A673 (cell line): ENCODE results near the gene UBTD1. TPM values are rescaled to one million over a fixed set of nuclear protein-coding genes. Genes with fewer than 3 reads are reported as not detected.

ENCODE experiments used
- BruUV-seq: library from RNA; stranded (reverse); fragments of 400-500 nt; replicated peaks from 2 replicates; lab custom pipeline; 2021; lab: Mats Ljungman, UMichigan
- CTCF ChIA-PET: fragments of 300-600 bp; sonication (Branson Sonifier 250); formaldehyde crosslinking; loops from one replicate; lab custom pipeline; 2022; ENCODE audit warnings: antibody characterized with exemption; lab: Charles Lee
- POLR2A ChIA-PET: fragments of 300-600 bp; sonication (Branson Sonifier 250); formaldehyde crosslinking; loops from one replicate; lab custom pipeline; 2022; ENCODE audit warnings: antibody characterized with exemption; ENCODE audit not compliant: low non-redundant PET; lab: Charles Lee
- DNase-seq: peaks from one replicate; pipeline ENCODE4 v3.0.0-alpha.2; 2015; ENCODE audit warnings: low spot score
- H3K27ac ChIP-seq: fragments of 200-600 bp; sonication (generic); 2 replicates; pipeline ENCODE4 v1.5.1; 2016; ENCODE audit warnings: mixed run types, low read depth, mild to moderate bottlenecking, mixed read lengths, antibody characterized with exemption, low read length; ENCODE audit not compliant: poor library complexity, severe bottlenecking
- H3K27me3 ChIP-seq: fragments of 200-600 bp; sonication (generic); replicated peaks from 2 replicates; pipeline ENCODE4 v1.6.1; 2017; ENCODE audit warnings: mixed run types, low read depth, mild to moderate bottlenecking, mixed read lengths, antibody characterized with exemption, low read length; ENCODE audit not compliant: insufficient read depth, poor library complexity
- H3K36me3 ChIP-seq: fragments of 200-600 bp; sonication (generic); 2 replicates; pipeline ENCODE4 v1.6.1; 2016; ENCODE audit warnings: mixed run types, mild to moderate bottlenecking, mixed read lengths, antibody characterized with exemption, low read length; ENCODE audit not compliant: insufficient read depth, poor library complexity, severe bottlenecking
- H3K4me1 ChIP-seq: fragments of 200-600 bp; sonication (generic); 2 replicates; pipeline ENCODE4 v1.6.1; 2017; ENCODE audit warnings: mixed run types, mild to moderate bottlenecking, mixed read lengths, antibody characterized with exemption, low read length; ENCODE audit not compliant: insufficient read depth, poor library complexity, severe bottlenecking
- H3K4me3 ChIP-seq: fragments of 200-600 bp; sonication (generic); 2 replicates; pipeline ENCODE4 v1.5.1; 2016; ENCODE audit warnings: low read depth, mixed run types, mild to moderate bottlenecking, mixed read lengths, low read length; ENCODE audit not compliant: poor library complexity, severe bottlenecking
- H3K9me3 ChIP-seq: fragments of 200-600 bp; sonication (generic); 2 replicates; pipeline ENCODE4 v1.6.1; 2016; ENCODE audit warnings: mixed run types, low read depth, mild to moderate bottlenecking, mixed read lengths, antibody characterized with exemption, low read length; ENCODE audit not compliant: poor library complexity, severe bottlenecking
- EZH2 ChIP-seq: fragments of 200-600 bp; sonication (generic); IDR thresholded peaks from 2 replicates; pipeline ENCODE4 v1.6.1; 2017; ENCODE audit warnings: borderline replicate concordance, low read depth, mild to moderate bottlenecking, mixed read lengths, antibody characterized with exemption, low read length; ENCODE audit not compliant: poor library complexity, severe bottlenecking
- intact Hi-C: fragments of 100-400 bp; cut with micrococcal nuclease; formaldehyde crosslinking; loops from one replicate; pipeline ENCODE4 v1.10.0; 2022; ENCODE audit not compliant: unreplicated experiment
- total RNA-seq: library from RNA; stranded (reverse); gene quantifications from 2 replicates; pipeline ENCODE4 v1.2.3, GENCODE V29; 2021
- TF ChIP-seq, protein P1 (sequence below): fragments of 300-800, 200-600 bp; sonication (generic); conservative IDR thresholded peaks from 2 replicates; pipeline ENCODE4 v1.5.1; 2017; ENCODE audit warnings: low read depth, mild to moderate bottlenecking, antibody characterized with exemption, low read length, moderate library complexity, mixed read lengths

The UBTD1 gene
- total RNA-seq, 1 experiment from 2014 or later, result 3.1 TPM

DNA sequence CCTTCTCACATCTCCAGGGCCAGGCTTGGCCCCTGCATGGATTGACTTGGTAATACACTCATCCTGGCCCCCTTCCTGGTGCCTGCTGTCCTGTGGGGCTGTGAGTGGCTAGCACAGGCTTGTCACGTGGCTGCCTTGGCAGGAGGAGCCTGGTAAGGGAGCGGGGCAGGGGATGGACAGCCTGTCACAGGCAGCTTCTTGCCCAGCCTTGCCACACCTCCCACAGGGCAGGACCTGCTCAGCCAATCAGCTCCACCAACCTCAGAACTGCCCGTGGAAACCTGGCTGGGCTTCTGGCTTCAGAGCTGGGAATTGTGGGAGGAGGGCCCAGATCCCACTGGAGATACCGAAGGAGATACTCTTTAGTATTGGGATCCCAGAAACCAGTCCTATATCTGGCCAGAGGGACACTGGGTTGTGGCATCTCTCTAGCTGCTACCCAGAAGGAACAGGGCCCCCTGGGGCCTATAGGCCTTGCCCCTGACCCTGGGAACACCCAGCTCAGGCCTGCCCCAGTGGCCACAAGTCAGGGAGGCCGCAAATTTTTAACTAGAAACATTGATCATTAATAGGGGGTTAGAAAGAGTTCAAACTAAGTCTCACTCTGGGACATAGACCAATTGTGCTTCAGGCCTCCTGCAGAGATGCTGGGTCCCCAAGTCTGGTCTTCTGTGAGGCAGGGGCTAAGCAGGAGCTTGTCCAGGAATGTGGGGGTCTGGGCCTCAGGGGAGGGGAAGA is 85.5 kb downstream of the UBTD1 start, which contains the start of gene HOGA1:
TSS of gene HOGA1 (plus strand) at position 330 of the 738 bp plus-strand sequence. CDS start at position 645, 315 bp downstream.
- Histone ChIP-seq H3K9me3 (no peaks in the 10 kb centered on the region), H3K4me1 (no peaks in the 10 kb centered on the region), H3K27ac (no peak within 1 kb of the TSS), H3K4me3 (no peak within 1 kb of the TSS), H3K36me3 (no peaks in the 10 kb centered on the region), H3K27me3 (no peaks in the 10 kb centered on the region)
- no peak for TF ChIP-seq EZH2
- TF ChIP-seq, protein P1, sequence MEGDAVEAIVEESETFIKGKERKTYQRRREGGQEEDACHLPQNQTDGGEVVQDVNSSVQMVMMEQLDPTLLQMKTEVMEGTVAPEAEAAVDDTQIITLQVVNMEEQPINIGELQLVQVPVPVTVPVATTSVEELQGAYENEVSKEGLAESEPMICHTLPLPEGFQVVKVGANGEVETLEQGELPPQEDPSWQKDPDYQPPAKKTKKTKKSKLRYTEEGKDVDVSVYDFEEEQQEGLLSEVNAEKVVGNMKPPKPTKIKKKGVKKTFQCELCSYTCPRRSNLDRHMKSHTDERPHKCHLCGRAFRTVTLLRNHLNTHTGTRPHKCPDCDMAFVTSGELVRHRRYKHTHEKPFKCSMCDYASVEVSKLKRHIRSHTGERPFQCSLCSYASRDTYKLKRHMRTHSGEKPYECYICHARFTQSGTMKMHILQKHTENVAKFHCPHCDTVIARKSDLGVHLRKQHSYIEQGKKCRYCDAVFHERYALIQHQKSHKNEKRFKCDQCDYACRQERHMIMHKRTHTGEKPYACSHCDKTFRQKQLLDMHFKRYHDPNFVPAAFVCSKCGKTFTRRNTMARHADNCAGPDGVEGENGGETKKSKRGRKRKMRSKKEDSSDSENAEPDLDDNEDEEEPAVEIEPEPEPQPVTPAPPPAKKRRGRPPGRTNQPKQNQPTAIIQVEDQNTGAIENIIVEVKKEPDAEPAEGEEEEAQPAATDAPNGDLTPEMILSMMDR, result no peak
- POLR2A ChIA-PET, result no interaction called here
- DNase-seq, result peak; percentile 31
- intact Hi-C loops, result no loop called here
- no TSS peak for BruUV-seq
- CTCF ChIA-PET, result no interaction called here

DNA sequence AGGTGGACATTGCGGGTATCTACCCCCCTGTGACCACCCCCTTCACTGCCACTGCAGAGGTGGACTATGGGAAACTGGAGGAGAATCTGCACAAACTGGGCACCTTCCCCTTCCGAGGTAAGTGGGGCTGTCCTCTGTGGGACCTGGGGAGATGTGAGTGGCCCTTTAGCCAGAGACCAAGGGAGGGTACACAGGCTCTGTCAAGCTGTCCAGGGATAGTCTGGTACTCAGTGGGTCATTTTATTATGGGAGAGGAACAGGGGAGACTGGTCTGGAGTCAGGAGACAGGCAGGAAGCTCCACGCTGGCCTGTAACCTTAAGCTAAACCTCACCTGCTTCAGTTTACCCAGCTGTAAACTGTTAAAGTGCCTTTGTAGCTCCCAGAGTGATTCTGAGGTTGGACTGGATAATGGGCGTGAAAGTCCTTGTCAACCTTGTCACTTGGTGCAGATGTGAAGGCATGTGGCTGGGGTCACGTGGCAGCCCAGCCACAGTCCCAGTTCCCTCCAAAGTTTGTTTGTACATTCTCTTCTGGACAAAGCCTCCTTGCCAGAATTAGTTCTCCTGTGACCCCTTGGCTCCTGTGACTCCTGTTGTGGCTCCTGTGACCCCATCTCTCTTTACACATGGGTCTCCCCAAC is 86.2 kb downstream of the UBTD1 start:
- no peaks in the 10 kb centered on the region for H3K9me3 ChIP-seq
- POLR2A ChIA-PET, result no interaction called here
- CTCF ChIA-PET, result no interaction called here

DNA sequence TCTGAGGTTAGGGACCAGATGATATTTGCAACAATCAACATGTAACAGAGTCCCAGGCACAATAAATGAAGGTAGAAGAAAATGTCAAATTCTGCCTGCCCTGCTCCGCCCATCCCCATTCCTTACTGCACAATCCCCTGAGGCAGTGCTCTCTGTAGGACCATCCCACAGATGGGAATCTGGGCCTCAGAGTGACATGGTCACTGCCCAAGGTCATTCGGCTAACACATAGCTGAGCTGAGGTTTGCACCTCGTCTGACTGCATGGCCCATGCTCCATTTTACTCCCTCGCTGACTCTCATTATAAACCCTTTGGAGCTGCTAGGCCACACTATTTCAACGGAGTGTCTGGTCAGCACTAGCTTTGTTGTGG is 86.7 kb downstream of the UBTD1 start:
- no peaks in the 10 kb centered on the region for H3K36me3 ChIP-seq
- H3K4me3 ChIP-seq, result no peak overlapping the region
- CTCF ChIA-PET, result no interaction called here
- no peaks in the 10 kb centered on the region for H3K4me1 ChIP-seq
- H3K27ac ChIP-seq, result no peak overlapping the region
- POLR2A ChIA-PET, result no interaction called here
- H3K27me3 ChIP-seq, result no peaks in the 10 kb centered on the region
- no peak for TF ChIP-seq EZH2
- no TSS peak for BruUV-seq
- DNase-seq, result no peak
- intact Hi-C loops, result no loop called here
- no peaks in the 10 kb centered on the region for H3K9me3 ChIP-seq

More for the DNA sequence above, 86.2 kb downstream of the UBTD1 start:
- intact Hi-C loops, result no loop called here
- no peak for TF ChIP-seq EZH2
- TF ChIP-seq, protein P1, result no peak
- no peaks in the 10 kb centered on the region for H3K27me3 ChIP-seq
- no peak overlapping the region for H3K27ac ChIP-seq
- no peak overlapping the region for H3K4me3 ChIP-seq
- H3K4me1 ChIP-seq, result no peaks in the 10 kb centered on the region
- no peak for DNase-seq
- BruUV-seq, result no TSS peak
- no peaks in the 10 kb centered on the region for H3K36me3 ChIP-seq
